Measurements from ENCODE around the gene TGFA.

- no peak for TF ChIP-seq CTCF (IDR thresholded peaks at IDR 0.05)
- TF ChIP-seq POLR2A (IDR thresholded peaks at IDR 0.05) = no peak
Observed at GRCh38 chr2:70403267-70404053, 150.2 kb downstream of the TGFA start.

All from body of pancreas (tissue), 4 donors.